Skeletal muscle satellite cell (primary cell): ENCODE results near the gene GINM1.

Experiments used
- H3K27me3 ChIP-seq: 2 replicates; pipeline ENCODE4 v1.7.0; 2013; ENCODE audit warnings: low read length; ENCODE audit not compliant: control insufficient read depth, insufficient read depth
- H3K36me3 ChIP-seq: 2 replicates; pipeline ENCODE4 v1.7.0; 2013; ENCODE audit warnings: mild to moderate bottlenecking, control low read depth, low read length; ENCODE audit not compliant: insufficient read depth
- H3K4me1 ChIP-seq: 2 replicates; pipeline ENCODE4 v1.7.0; 2013; ENCODE audit warnings: low read length; ENCODE audit not compliant: control insufficient read depth, insufficient read depth
- H3K4me2 ChIP-seq: 2 replicates; pipeline ENCODE4 v1.7.0; 2013; ENCODE audit warnings: mild to moderate bottlenecking, low read length
- H3K4me3 ChIP-seq: 2 replicates; pipeline ENCODE4 v1.7.0; 2013; ENCODE audit warnings: low read length
- H3K9ac ChIP-seq: 2 replicates; pipeline ENCODE4 v1.7.0; 2013; ENCODE audit warnings: mild to moderate bottlenecking, low read depth, low read length, moderate library complexity
- H3K9me3 ChIP-seq: replicated peaks from 2 replicates; pipeline ENCODE4 v1.7.0; 2013; ENCODE audit warnings: mild to moderate bottlenecking, control low read depth, low read length

GINM1 gene

DNA sequence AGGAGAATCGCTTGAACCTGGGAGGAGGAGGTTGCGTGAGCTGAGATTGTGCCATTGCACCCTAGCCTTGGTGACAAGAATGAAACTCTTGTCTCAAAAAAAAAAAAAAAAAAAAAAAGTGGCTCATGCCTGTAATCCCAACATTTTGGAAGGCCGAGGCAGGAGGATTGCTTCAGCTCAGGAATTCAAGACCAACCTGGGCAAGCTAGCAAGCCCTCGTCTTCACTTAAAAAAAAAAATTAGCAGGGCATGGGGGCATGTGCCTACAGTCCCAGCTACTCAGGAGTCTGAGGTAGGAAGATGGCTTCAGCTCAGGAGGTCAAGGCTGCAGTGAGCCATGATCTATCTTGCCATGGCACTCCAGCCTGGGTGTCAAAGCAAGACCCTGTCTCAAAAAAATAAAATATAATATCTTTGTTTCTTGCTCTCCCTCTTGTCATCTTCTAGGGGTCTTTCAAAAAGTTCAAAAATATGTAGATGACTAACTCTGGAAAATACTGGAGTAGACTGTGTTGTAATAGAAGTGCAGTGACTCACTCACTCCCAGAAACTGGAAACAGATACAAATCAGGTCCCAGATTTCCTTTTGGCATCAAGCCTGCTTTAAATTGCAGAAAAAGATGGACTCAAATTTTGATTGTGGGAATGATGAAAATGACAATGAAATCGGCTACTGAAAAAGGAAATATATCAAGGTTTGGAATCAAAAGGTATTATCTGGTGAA lies 2.8 kb upstream of the GINM1 start:
- H3K4me1 ChIP-seq: peaks cover 15% of the 10 kb centered on the region
- no peaks in the 10 kb centered on the region for H3K9me3 ChIP-seq
- peaks cover 12% of the 10 kb centered on the region for H3K27me3 ChIP-seq
- H3K4me2 ChIP-seq: no peak overlapping the region
- no peaks in the 10 kb centered on the region for H3K36me3 ChIP-seq
- no peak overlapping the region for H3K4me3 ChIP-seq
- H3K9ac ChIP-seq: no peak overlapping the region

DNA sequence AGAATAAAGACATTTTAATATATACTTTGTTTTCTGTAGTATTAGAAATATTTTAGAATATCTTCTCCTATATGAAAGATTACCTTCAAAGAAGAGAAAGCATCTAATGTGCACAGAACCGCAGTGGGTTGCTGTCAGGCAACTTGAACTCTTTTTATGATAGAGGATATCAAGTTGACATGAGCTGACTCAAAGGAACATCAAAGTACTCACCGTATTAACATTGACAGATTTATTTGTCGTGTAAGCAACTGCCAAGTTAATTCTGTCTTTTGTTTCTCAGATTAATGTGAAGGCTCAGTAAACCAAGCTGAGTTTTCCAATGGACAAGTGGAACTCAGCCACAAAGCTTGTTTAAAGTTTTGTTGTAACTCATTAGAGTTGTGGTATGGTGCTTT lies 2.2 kb upstream of the GINM1 start:
- H3K9ac ChIP-seq: no peak overlapping the region
- no peaks in the 10 kb centered on the region for H3K9me3 ChIP-seq
- no peaks in the 10 kb centered on the region for H3K36me3 ChIP-seq
- H3K4me2 ChIP-seq: no peak overlapping the region
- peaks cover 6% of the 10 kb centered on the region for H3K27me3 ChIP-seq
- peaks cover 15% of the 10 kb centered on the region for H3K4me1 ChIP-seq
- H3K4me3 ChIP-seq: no peak overlapping the region

DNA sequence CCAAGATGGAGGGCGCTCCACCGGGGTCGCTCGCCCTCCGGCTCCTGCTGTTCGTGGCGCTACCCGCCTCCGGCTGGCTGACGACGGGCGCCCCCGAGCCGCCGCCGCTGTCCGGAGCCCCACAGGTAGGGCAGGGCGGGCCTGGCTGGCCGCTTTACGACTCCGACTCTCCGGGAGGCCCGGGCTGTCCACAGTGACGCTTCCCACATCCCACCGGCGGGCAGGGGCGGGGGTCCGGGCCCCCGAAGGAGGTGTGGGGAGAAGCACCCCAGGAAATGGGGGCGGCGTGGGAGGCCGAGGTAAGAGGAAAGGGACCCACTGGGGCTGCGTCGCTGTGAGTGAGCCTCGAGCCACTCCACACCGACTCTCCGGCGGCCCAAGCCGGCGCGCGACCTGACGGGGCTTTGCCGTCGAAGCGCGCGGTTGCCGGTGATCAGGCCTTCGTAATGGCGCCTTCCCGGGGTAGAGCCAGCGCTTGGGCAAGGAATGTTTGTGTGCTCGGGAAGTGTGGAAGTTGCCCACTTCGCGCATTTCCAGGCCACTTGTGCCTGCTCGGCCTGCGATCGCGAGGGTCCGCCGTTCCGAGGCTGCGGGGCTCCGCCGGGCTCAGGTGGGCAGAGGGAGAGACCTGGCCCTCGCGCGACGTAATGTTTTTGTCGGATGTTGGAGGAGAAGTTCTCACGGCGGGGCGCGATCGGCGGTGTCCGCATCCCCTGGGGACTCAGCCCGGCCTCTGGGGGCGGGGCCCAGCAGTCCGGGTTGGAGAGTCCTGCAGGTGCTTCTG lies 427 bp downstream of the GINM1 start:
- Histone ChIP-seq H3K4me3 (peak overlapping the region; percentile 96), H3K9me3 (no peaks in the 10 kb centered on the region), H3K4me2 (peak overlapping the region; percentile 98), H3K9ac (peak overlapping the region; percentile 90), H3K27me3 (no peaks in the 10 kb centered on the region), H3K36me3 (no peaks in the 10 kb centered on the region), H3K4me1 (peaks cover 15% of the 10 kb centered on the region)

DNA sequence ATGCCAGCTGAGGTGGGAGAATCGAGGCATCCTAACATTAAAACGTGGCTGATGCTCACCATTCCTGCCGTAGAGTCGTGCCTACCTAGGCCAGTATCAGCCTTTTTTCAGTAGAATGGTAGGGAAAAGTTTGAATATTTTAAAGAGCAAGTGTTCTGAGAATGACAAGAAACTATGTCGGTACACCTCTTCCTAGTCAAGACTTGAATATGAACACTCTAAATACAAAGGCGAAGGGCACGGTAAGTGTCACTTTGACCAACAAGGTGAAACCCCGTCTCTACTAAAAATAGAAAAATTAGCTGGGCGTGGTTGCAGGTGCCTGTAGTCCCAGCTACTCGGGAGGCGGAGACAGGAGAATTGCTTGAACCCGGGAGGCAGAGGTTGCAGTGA lies 1.0 kb downstream of the GINM1 start:
- H3K27me3 ChIP-seq: no peaks in the 10 kb centered on the region
- peak overlapping the region; percentile 98 for H3K4me2 ChIP-seq
- no peaks in the 10 kb centered on the region for H3K9me3 ChIP-seq
- H3K9ac ChIP-seq: peak overlapping the region; percentile 90
- peak overlapping the region; percentile 96 for H3K4me3 ChIP-seq
- H3K36me3 ChIP-seq: no peaks in the 10 kb centered on the region
- peaks cover 15% of the 10 kb centered on the region for H3K4me1 ChIP-seq

DNA sequence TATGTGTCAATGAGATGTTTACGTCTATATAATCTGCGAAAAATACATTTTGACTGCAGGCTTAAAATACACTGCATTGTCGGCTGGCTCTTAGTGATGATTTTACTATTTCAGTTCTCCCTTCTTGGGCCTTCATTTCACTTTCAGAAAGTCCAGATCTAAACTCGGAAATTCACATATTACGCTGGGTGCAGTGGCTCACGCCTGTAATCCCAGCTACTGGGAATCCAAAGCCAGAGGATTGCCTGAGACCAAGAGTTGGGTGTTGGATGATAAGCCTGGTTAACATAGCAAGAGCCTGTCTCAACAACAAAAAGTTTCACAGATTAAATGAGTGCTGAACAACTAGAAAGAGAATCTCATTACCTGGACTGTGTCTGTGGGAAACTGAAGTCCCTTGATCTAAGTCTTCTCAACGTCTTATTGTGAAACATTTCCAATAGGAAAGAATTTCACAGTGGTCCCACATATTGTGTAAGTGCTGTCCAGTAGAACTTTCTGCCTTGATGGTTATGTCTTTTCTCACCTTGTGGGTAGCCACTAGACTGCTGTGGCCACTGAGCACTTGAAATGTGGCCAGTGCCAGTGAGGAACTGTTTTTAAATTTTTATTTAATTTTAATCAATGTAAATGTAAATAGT lies 1.9 kb downstream of the GINM1 start:
- no peak overlapping the region for H3K4me2 ChIP-seq
- H3K4me3 ChIP-seq: no peak overlapping the region
- no peaks in the 10 kb centered on the region for H3K27me3 ChIP-seq
- peaks cover 15% of the 10 kb centered on the region for H3K4me1 ChIP-seq
- no peaks in the 10 kb centered on the region for H3K36me3 ChIP-seq
- H3K9me3 ChIP-seq: no peaks in the 10 kb centered on the region
- H3K9ac ChIP-seq: no peak overlapping the region

DNA sequence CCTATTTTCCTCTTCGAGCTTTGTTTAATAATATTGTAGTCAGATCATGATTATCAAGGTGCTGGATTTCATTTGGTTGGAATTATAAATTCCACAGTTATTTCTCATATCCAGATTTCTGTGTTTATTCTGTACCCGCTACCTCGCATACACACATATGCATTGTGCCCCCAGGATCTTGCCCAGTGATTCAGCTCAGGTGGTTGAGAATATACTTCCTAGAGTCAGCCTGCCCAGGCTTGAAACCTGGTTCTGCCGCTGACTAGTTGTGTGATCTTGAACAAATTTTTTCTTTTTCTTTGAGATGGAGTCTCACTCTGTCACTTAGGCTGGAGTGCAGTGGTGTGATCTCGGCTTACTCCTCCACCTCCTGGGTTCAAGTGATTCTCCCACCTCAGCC lies 14.7 kb downstream of the GINM1 start:
- Histone ChIP-seq H3K4me3 (no peak overlapping the region), H3K9ac (no peak overlapping the region), H3K36me3 (peaks cover 13% of the 10 kb centered on the region), H3K27me3 (no peaks in the 10 kb centered on the region), H3K4me1 (no peaks in the 10 kb centered on the region), H3K4me2 (no peak overlapping the region), H3K9me3 (no peaks in the 10 kb centered on the region)

DNA sequence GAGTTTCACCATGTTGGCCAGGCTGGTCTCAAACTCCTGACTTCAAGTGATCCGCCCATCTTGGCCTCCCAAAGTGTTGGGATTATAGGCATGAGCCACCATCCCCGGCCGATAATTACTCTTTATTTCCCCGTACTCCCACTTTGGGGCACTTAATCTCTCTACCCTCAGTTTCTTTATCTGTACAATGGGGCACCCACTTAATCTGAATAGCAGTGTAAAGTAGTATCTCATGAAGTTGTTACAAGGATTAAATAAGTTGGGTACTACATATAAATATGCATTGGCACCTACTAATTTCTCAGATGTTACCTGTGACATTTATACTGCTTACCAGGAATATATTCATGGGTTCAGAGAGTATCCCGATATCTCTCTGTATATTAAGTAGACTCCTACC lies 15.2 kb downstream of the GINM1 start:
- Histone ChIP-seq H3K4me3 (no peak overlapping the region), H3K4me1 (no peaks in the 10 kb centered on the region), H3K9ac (no peak overlapping the region), H3K4me2 (no peak overlapping the region), H3K27me3 (no peaks in the 10 kb centered on the region), H3K36me3 (peaks cover 15% of the 10 kb centered on the region), H3K9me3 (no peaks in the 10 kb centered on the region)

DNA sequence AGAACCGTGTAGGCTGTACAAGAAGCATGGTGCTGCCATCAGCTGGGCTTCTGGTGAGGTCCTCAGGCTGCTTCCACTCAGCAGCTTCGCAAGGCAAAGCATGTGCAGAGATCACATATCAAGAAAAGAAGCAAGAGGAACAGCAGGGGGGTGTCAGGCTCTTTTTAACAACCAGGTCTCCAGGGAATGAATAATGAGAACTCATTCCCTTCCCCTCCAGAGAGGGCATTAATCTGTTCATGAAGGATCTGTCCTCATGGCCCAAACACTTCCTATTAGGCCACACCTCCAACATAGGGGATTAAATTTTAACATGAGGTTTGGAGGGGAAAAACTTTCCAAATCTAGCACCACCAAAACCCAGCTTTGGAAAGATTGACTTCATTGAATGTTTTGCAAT lies 20.0 kb downstream of the GINM1 start:
- no peak overlapping the region for H3K4me2 ChIP-seq
- no peaks in the 10 kb centered on the region for H3K27me3 ChIP-seq
- H3K4me1 ChIP-seq: no peaks in the 10 kb centered on the region
- H3K9ac ChIP-seq: no peak overlapping the region
- no peak overlapping the region for H3K4me3 ChIP-seq
- no peaks in the 10 kb centered on the region for H3K9me3 ChIP-seq
- H3K36me3 ChIP-seq: peaks cover 20% of the 10 kb centered on the region

DNA sequence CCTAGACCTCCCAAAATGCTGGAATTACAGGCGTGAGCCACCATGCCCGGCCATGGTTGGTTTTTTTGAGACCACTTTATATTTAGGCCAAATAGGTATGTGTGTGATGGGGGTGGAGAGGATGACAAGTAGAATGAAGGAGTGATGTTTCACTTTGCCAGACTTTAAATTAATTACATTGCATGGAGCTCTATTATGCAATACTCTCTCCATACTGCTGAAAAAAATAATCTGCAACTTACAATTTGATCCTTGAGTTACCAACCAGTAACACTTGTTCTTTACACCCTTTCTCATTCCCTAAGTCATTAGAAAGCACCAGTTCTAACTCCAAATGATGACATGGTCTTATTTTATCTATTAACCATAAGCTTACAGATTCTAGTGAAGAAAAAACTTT lies 26.8 kb downstream of the GINM1 start:
- Histone ChIP-seq H3K36me3 (peaks cover 48% of the 10 kb centered on the region), H3K4me2 (no peak overlapping the region), H3K4me3 (no peak overlapping the region)

DNA sequence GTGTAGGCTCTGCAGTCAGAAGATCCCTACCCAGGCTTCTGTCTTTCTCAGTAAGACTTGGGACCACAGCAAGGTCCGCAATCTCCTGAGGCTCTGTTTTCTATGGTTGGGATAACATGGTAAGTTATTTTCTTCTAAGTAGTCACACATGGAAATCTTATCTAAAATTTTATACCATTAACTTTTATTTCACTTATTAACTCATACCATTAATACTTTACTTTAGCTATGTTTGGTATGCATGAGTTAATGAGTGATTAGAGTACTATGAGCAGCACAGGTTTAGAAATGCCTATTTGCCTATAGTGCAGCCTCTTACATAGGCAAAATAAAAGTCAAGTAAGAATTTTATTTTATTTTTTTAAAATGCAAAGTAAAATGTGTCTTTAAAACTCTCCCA lies 27.2 kb downstream of the GINM1 start:
- H3K9ac ChIP-seq: no peak overlapping the region
- no peaks in the 10 kb centered on the region for H3K27me3 ChIP-seq
- no peak overlapping the region for H3K4me2 ChIP-seq
- H3K36me3 ChIP-seq: peaks cover 48% of the 10 kb centered on the region
- no peak overlapping the region for H3K4me3 ChIP-seq
- no peaks in the 10 kb centered on the region for H3K9me3 ChIP-seq
- H3K4me1 ChIP-seq: no peaks in the 10 kb centered on the region

More for the DNA sequence above, 26.8 kb downstream of the GINM1 start:
- H3K27me3 ChIP-seq: no peaks in the 10 kb centered on the region
- no peaks in the 10 kb centered on the region for H3K9me3 ChIP-seq
- H3K4me1 ChIP-seq: no peaks in the 10 kb centered on the region
- no peak overlapping the region for H3K9ac ChIP-seq

DNA sequence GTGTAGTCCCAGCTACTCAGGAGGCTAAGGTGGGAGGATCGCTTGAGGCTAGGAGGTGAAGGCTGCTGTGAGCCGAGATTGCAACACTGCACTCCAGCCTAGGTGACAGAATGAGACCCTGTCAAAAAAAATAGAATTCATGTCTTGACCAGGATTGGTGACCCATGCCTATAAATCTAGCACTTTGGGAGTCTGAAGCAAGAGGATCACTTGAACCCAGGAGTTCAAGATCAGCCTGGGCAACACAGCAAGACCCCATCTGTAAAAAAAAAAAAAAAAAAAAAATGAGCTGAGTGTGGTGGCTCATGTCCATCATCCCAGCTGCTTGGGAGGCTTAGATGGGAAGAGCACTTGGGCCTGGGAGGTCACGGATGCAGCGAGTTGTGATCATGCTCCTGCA lies 34.3 kb downstream of the GINM1 start:
- no peaks in the 10 kb centered on the region for H3K9me3 ChIP-seq
- no peaks in the 10 kb centered on the region for H3K4me1 ChIP-seq
- H3K4me3 ChIP-seq: no peak overlapping the region
- H3K4me2 ChIP-seq: no peak overlapping the region
- H3K36me3 ChIP-seq: peaks cover 40% of the 10 kb centered on the region
- no peaks in the 10 kb centered on the region for H3K27me3 ChIP-seq
- no peak overlapping the region for H3K9ac ChIP-seq
